Caco-2 (cell line): Measurements from ENCODE around the gene LGALS9B. TPM values are rescaled to one million over a fixed set of nuclear protein-coding genes. Genes with fewer than 3 reads are reported as not detected.
"Not testable (repeated sequence)": the region's sequence is repeated elsewhere in the genome, so short reads cannot be mapped to it uniquely, and the experiment has no call there.

ENCODE experiments used
- BruUV-seq: library from RNA; stranded (reverse); fragments of 400-500 nt; replicated peaks from 2 replicates; lab custom pipeline; 2021; lab: Mats Ljungman, UMichigan
- CTCF ChIA-PET: fragments of 300-600 bp; sonication (Branson Sonifier 250); formaldehyde crosslinking; loops from one replicate; lab custom pipeline; 2022; ENCODE audit warnings: antibody characterized with exemption; lab: Charles Lee
- POLR2A ChIA-PET: fragments of 300-600 bp; sonication (Branson Sonifier 250); formaldehyde crosslinking; loops from one replicate; lab custom pipeline; 2022; ENCODE audit warnings: antibody characterized with exemption; lab: Charles Lee
- DNase-seq, 2 experiments: peaks; one replicate each; pipeline versions ENCODE4 v3.0.0 to v3.0.0-alpha.2; 2020 to 2022
- H3K27me3 ChIP-seq: replicated peaks from 2 replicates; pipeline ENCODE4 v1.6.0; 2011; ENCODE audit warnings: low read length; ENCODE audit not compliant: control insufficient read depth, insufficient read depth
- H3K36me3 ChIP-seq: 2 replicates; pipeline ENCODE4 v1.5.1; 2011; ENCODE audit warnings: low read length; ENCODE audit not compliant: control insufficient read depth, insufficient read depth
- H3K4me1 ChIP-seq: fragments of 250-450 bp; sonication (Bioruptor Pico); 2 replicates; pipeline ENCODE4 v1.5.1; 2020; ENCODE audit warnings: mild to moderate bottlenecking
- H3K4me3 ChIP-seq: 2 replicates; pipeline ENCODE4 v1.5.1; 2011; ENCODE audit warnings: low read depth, mild to moderate bottlenecking, control low read depth, low read length
- H3K9me3 ChIP-seq: fragments of 250-450 bp; sonication (Bioruptor Pico); 2 replicates; pipeline ENCODE4 v1.5.1; 2020; ENCODE audit warnings: mild to moderate bottlenecking, moderate library complexity
- H3K27ac Mint-ChIP-seq: one replicate; pipeline ENCODE4 v1.8.0; 2022; ENCODE audit warnings: mixed read lengths; ENCODE audit not compliant: unreplicated experiment
- H3K27me3 Mint-ChIP-seq: one replicate; pipeline ENCODE4 v1.8.0; 2022; ENCODE audit warnings: mixed read lengths; ENCODE audit not compliant: insufficient read depth, unreplicated experiment
- H3K36me3 Mint-ChIP-seq: one replicate; pipeline ENCODE4 v1.8.0; 2022; ENCODE audit warnings: mild to moderate bottlenecking, mixed read lengths; ENCODE audit not compliant: insufficient read depth, unreplicated experiment
- H3K4me1 Mint-ChIP-seq: one replicate; pipeline ENCODE4 v1.8.0; 2022; ENCODE audit warnings: low read depth, mixed read lengths; ENCODE audit not compliant: unreplicated experiment
- H3K4me3 Mint-ChIP-seq: one replicate; pipeline ENCODE4 v1.8.0; 2022; ENCODE audit warnings: mild to moderate bottlenecking, moderate library complexity, mixed read lengths; ENCODE audit not compliant: unreplicated experiment
- H3K9me3 Mint-ChIP-seq: one replicate; pipeline ENCODE4 v1.8.0; 2022; ENCODE audit warnings: mixed read lengths; ENCODE audit not compliant: unreplicated experiment
- intact Hi-C: fragments of 100-400 bp; cut with micrococcal nuclease; formaldehyde crosslinking; loops from one replicate; pipeline ENCODE4 v1.10.0; 2022; ENCODE audit not compliant: unreplicated experiment
- total RNA-seq: library from RNA; stranded (reverse); gene quantifications from 2 replicates; pipeline ENCODE4 v1.2.3, GENCODE V29; 2022

LGALS9B gene
- total RNA-seq, 1 experiment from 2014 or later = not detected

- DNase-seq, H3K27me3 ChIP-seq, H3K36me3 Mint-ChIP-seq, H3K9me3 ChIP-seq, H3K4me1 ChIP-seq, CTCF ChIA-PET, H3K27ac Mint-ChIP-seq, H3K4me1 Mint-ChIP-seq, BruUV-seq, intact Hi-C loops, POLR2A ChIA-PET, H3K27me3 Mint-ChIP-seq, H3K9me3 Mint-ChIP-seq, H3K36me3 ChIP-seq, H3K4me3 Mint-ChIP-seq, H3K4me3 ChIP-seq: not testable (repeated sequence)
These were observed 37.2 kb upstream of the LGALS9B start for GRCh38 chr17:20504388-20505066.

DNA sequence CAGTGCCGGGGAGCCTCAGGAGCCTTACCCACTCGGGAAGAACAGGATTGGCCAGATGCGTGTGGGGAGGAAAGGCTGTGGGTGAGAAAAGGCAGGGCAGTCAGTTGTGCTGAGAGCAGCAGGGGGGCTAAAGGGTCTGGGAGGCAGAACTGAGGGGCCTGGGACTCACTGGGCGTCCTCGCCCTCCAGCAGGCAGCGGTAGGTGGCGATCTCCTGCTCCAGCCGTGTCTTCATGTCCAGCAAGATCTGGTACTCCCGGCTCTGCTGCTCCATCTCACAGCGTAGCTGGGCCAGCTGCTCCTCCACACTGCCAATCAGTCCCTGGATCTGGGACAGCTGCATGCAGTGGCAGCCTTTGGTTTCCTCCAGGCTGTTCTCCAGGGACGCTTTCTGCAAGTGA, 34.6 kb upstream of the LGALS9B start:
- POLR2A ChIA-PET, H3K36me3 ChIP-seq, H3K4me3 ChIP-seq, H3K27ac Mint-ChIP-seq, H3K4me3 Mint-ChIP-seq, H3K9me3 ChIP-seq, H3K27me3 Mint-ChIP-seq, H3K9me3 Mint-ChIP-seq, intact Hi-C loops, DNase-seq, H3K36me3 Mint-ChIP-seq, H3K4me1 ChIP-seq, H3K4me1 Mint-ChIP-seq, H3K27me3 ChIP-seq, BruUV-seq, CTCF ChIA-PET: not testable (repeated sequence)

DNA sequence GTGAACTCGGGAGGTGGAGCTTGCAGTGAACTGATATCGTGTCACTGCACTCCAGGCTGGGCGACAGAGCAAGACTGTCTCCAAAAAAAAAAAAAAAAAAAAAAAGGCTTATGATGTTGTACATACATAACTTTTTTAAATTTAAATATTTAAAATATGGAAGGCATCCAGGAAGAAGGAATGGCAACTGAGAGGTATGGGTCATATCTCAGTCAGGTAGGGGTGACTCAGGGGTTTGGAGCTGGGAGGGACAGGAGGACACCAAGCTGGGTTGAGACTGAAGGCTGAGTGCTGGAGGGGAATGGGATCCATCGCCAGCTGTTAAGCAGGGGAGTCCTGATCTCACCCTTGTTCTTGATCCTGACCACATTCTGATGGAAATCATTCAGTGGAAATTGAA, 33.0 kb upstream of the LGALS9B start:
- H3K27ac Mint-ChIP-seq, H3K36me3 ChIP-seq, H3K36me3 Mint-ChIP-seq, CTCF ChIA-PET, H3K9me3 Mint-ChIP-seq, H3K4me3 Mint-ChIP-seq, BruUV-seq, H3K4me3 ChIP-seq, H3K4me1 Mint-ChIP-seq, H3K9me3 ChIP-seq, POLR2A ChIA-PET, DNase-seq, H3K4me1 ChIP-seq, H3K27me3 Mint-ChIP-seq, intact Hi-C loops, H3K27me3 ChIP-seq: not testable (repeated sequence)

GRCh38 chr17:20495420-20495819, 28.1 kb upstream of the LGALS9B start:
- H3K4me3 Mint-ChIP-seq, H3K4me3 ChIP-seq, H3K9me3 ChIP-seq, H3K4me1 ChIP-seq, CTCF ChIA-PET, POLR2A ChIA-PET, H3K27ac Mint-ChIP-seq, H3K27me3 ChIP-seq, H3K9me3 Mint-ChIP-seq, H3K36me3 Mint-ChIP-seq, H3K27me3 Mint-ChIP-seq, H3K36me3 ChIP-seq, H3K4me1 Mint-ChIP-seq, intact Hi-C loops, DNase-seq, BruUV-seq: not testable (repeated sequence)

DNA sequence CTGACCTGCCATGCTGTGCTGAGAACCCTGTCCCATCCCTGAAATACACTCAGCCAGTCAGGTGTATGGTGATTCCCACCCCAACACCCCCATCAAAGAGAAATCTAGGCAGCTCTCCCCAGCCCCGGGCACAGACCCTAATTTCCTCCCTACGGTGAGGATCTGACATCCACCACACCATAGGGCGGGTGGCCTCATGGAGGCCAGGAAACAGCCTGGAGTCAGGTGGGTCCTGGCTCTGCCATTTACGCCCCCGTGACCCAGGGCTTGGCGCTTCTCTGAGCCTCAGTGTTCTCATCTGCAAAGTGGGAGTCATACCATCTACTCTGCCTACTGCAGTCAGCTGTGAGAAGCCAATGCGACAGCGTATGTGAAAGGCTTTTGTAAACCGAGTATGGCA, 27.4 kb upstream of the LGALS9B start:
- H3K9me3 ChIP-seq, H3K4me3 Mint-ChIP-seq, intact Hi-C loops, H3K27me3 Mint-ChIP-seq, H3K4me1 ChIP-seq, CTCF ChIA-PET, BruUV-seq, H3K4me1 Mint-ChIP-seq, H3K36me3 ChIP-seq, H3K27me3 ChIP-seq, H3K36me3 Mint-ChIP-seq, H3K27ac Mint-ChIP-seq, H3K4me3 ChIP-seq, POLR2A ChIA-PET, DNase-seq, H3K9me3 Mint-ChIP-seq: not testable (repeated sequence)

GRCh38 chr17:20494147-20494546, 26.8 kb upstream of the LGALS9B start:
- H3K27me3 Mint-ChIP-seq, H3K9me3 Mint-ChIP-seq, H3K36me3 Mint-ChIP-seq, H3K4me3 Mint-ChIP-seq, DNase-seq, H3K9me3 ChIP-seq, H3K4me1 Mint-ChIP-seq, H3K27ac Mint-ChIP-seq, H3K27me3 ChIP-seq, H3K4me3 ChIP-seq, CTCF ChIA-PET, intact Hi-C loops, H3K4me1 ChIP-seq, H3K36me3 ChIP-seq, POLR2A ChIA-PET, BruUV-seq: not testable (repeated sequence)

DNA sequence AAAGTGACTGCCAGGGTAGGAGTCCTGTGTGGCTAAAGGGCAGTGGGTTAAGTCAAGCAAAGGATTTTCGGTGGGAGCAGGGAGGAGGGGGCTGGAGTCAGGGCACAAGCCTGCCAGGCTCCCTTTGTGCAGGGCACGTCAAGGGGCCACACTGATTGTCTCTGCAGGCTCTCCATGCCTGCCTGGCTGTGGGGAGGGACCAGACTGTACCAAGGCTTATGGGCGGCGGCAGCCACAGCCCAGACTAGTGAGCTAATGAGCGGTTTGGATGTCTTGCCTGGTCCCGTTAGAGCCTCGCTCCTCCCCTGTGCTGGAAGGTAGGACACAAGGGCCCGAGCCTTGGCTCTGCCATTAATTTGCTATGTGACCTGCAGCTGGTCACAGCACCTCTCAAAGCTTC, 25.6 kb upstream of the LGALS9B start:
- H3K9me3 Mint-ChIP-seq, H3K36me3 Mint-ChIP-seq, CTCF ChIA-PET, H3K4me1 Mint-ChIP-seq, DNase-seq, POLR2A ChIA-PET, H3K27me3 ChIP-seq, BruUV-seq, intact Hi-C loops, H3K4me3 ChIP-seq, H3K9me3 ChIP-seq, H3K27me3 Mint-ChIP-seq, H3K36me3 ChIP-seq, H3K4me1 ChIP-seq, H3K4me3 Mint-ChIP-seq, H3K27ac Mint-ChIP-seq: not testable (repeated sequence)
